GM23338 (cell line): ENCODE measurements around the gene GLT6D1. TPM values are rescaled to one million over a fixed set of nuclear protein-coding genes. Genes with fewer than 3 reads are reported as not detected.

Experiments
- ATAC-seq: fragments of 200-7000 bp; cut with Tn5 transposase; 3 replicates; pipeline ENCODE4 v1.9.1; 2020
- DNase-seq: peaks from one replicate; pipeline ENCODE4 v3.0.0-alpha.2; 2015; ENCODE audit warnings: low spot score
- H2AFZ ChIP-seq: fragments of 200-600 bp; sonication (generic); 2 replicates; pipeline ENCODE4 v1.8.0; 2016; ENCODE audit warnings: antibody characterized with exemption, mild to moderate bottlenecking, moderate library complexity
- H3F3A ChIP-seq: fragments of 200-600 bp; sonication (generic); replicated peaks from 2 replicates; pipeline ENCODE4 v1.8.0; 2017; ENCODE audit warnings: antibody characterized with exemption, mixed run types, low read depth
- H3K27ac ChIP-seq: fragments of 200-600 bp; sonication (generic); 2 replicates; pipeline ENCODE4 v1.6.1; 2016; ENCODE audit warnings: low read depth
- H3K27me3 ChIP-seq: fragments of 200-600 bp; sonication (generic); 2 replicates; pipeline ENCODE4 v1.8.0; 2016; ENCODE audit warnings: mild to moderate bottlenecking, mixed run types, moderate library complexity; ENCODE audit not compliant: insufficient read depth
- H3K36me3 ChIP-seq: fragments of 200-600 bp; sonication (generic); 2 replicates; pipeline ENCODE4 v1.8.0; 2016; ENCODE audit warnings: mild to moderate bottlenecking; ENCODE audit not compliant: insufficient read depth
- H3K4me1 ChIP-seq: fragments of 200-600 bp; sonication (generic); 2 replicates; pipeline ENCODE4 v1.8.0; 2016; ENCODE audit warnings: mild to moderate bottlenecking, moderate library complexity; ENCODE audit not compliant: insufficient read depth
- H3K4me2 ChIP-seq: fragments of 200-600 bp; sonication (generic); 2 replicates; pipeline ENCODE4 v1.7.1; 2017; ENCODE audit warnings: mixed run types
- H3K4me3 ChIP-seq: fragments of 200-600 bp; sonication (generic); 2 replicates; pipeline ENCODE4 v1.6.1; 2016; ENCODE audit warnings: mixed run types
- H3K79me2 ChIP-seq: fragments of 200-600 bp; sonication (generic); replicated peaks from 2 replicates; pipeline ENCODE4 v1.8.0; 2017; ENCODE audit warnings: mild to moderate bottlenecking; ENCODE audit not compliant: insufficient read depth
- H3K9me2 ChIP-seq: fragments of 200-600 bp; sonication (generic); 2 replicates; pipeline ENCODE4 v1.8.0; 2017; ENCODE audit not compliant: insufficient read depth
- H4K20me1 ChIP-seq: fragments of 200-600 bp; sonication (generic); replicated peaks from 2 replicates; pipeline ENCODE4 v1.8.0; 2017; ENCODE audit warnings: mild to moderate bottlenecking; ENCODE audit not compliant: insufficient read depth
- H3K27ac Mint-ChIP-seq: 2 replicates; pipeline ENCODE4 v1.8.0; 2020; ENCODE audit warnings: inconsistent platforms, mild to moderate bottlenecking, moderate library complexity, mixed read lengths
- H3K27me3 Mint-ChIP-seq: 3 replicates; pipeline ENCODE4 v1.8.0; 2022; ENCODE audit warnings: low read depth, mild to moderate bottlenecking, moderate library complexity, mixed read lengths, inconsistent platforms; ENCODE audit not compliant: insufficient read depth, poor library complexity
- H3K36me3 Mint-ChIP-seq: 3 replicates; pipeline ENCODE4 v1.8.0; 2021; ENCODE audit warnings: low read depth, mild to moderate bottlenecking, inconsistent platforms, moderate library complexity, mixed read lengths
- H3K4me1 Mint-ChIP-seq: 3 replicates; pipeline ENCODE4 v1.8.0; 2020; ENCODE audit warnings: mild to moderate bottlenecking, inconsistent platforms, mixed read lengths
- H3K4me3 Mint-ChIP-seq: 3 replicates; pipeline ENCODE4 v1.8.0; 2021; ENCODE audit warnings: moderate library complexity, mild to moderate bottlenecking, inconsistent platforms, mixed read lengths
- H3K9me3 Mint-ChIP-seq: 3 replicates; pipeline ENCODE4 v1.8.0; 2020; ENCODE audit warnings: moderate library complexity, mild to moderate bottlenecking, inconsistent platforms, mixed read lengths
- CREB1 ChIP-seq: fragments of 250-450 bp; sonication (Bioruptor Pico); IDR thresholded peaks from 2 replicates; pipeline ENCODE4 v1.5.0; 2020; ENCODE audit warnings: low read depth, mild to moderate bottlenecking, moderate library complexity
- CTCF ChIP-seq, 2 experiments: fragments of 200-600 bp in 1 of 2; sonication (generic) in 1 of 2; conservative IDR thresholded peaks; 2 replicates each; pipeline versions ENCODE4 v1.5.1 to v1.6.1; 2016 to 2017; ENCODE audit warnings: antibody characterized with exemption in 2 of 2, low read depth in 2 of 2, mild to moderate bottlenecking in 2 of 2, moderate library complexity in 1 of 2
- ETS1 ChIP-seq: IDR thresholded peaks from 2 replicates; pipeline ENCODE4 v1.6.1; 2016; ENCODE audit warnings: antibody characterized with exemption
- EZH2 ChIP-seq: fragments of 200-600 bp; sonication (generic); IDR thresholded peaks from one replicate; pipeline ENCODE4 v1.8.0; 2017; ENCODE audit warnings: antibody characterized with exemption, mild to moderate bottlenecking, low read depth; ENCODE audit not compliant: unreplicated experiment
- EZH2phosphoT487 ChIP-seq: fragments of 200-600 bp; sonication (generic); IDR thresholded peaks from one replicate; pipeline ENCODE4 v1.8.1; 2018; ENCODE audit warnings: antibody characterized with exemption; ENCODE audit not compliant: unreplicated experiment
- JUNB ChIP-seq: IDR thresholded peaks from one replicate; pipeline ENCODE4 v1.6.1; 2016; ENCODE audit warnings: antibody characterized with exemption; ENCODE audit not compliant: unreplicated experiment
- NANOG ChIP-seq: IDR thresholded peaks from 2 replicates; pipeline ENCODE4 v1.6.1; 2016; ENCODE audit warnings: antibody characterized with exemption, borderline replicate concordance
- POLR2AphosphoS5 ChIP-seq: IDR thresholded peaks from 2 replicates; pipeline ENCODE4 v1.6.1; 2016; ENCODE audit warnings: antibody characterized with exemption, low read depth
- REST ChIP-seq: IDR thresholded peaks from one replicate; pipeline ENCODE4 v1.6.1; 2018; ENCODE audit warnings: antibody characterized with exemption; ENCODE audit not compliant: unreplicated experiment
- STAT1 ChIP-seq: IDR thresholded peaks from one replicate; pipeline ENCODE4 v1.6.1; 2016; ENCODE audit warnings: antibody characterized with exemption; ENCODE audit not compliant: unreplicated experiment
- ZNF114 ChIP-seq: fragments of 250-450 bp; sonication (Bioruptor Pico); IDR thresholded peaks from 2 replicates; pipeline ENCODE4 v1.5.0; 2020; ENCODE audit warnings: mild to moderate bottlenecking, moderate library complexity
- ZNF331 ChIP-seq: fragments of 250-450 bp; sonication (Bioruptor Pico); IDR thresholded peaks from 2 replicates; pipeline ENCODE4 v1.5.0; 2020; ENCODE audit warnings: low read depth, mild to moderate bottlenecking, moderate library complexity
- ZNF462 ChIP-seq: fragments of 250-450 bp; sonication (Bioruptor Pico); IDR thresholded peaks from 2 replicates; pipeline ENCODE4 v1.5.0; 2020; ENCODE audit warnings: mild to moderate bottlenecking, moderate library complexity
- polyA plus RNA-seq: library from polyadenylated mRNA; unstranded; fragments of >200 nt; fragmentation: Nextera tagmentation; extraction: Ambion mirVana; gene quantifications from 2 replicates; pipeline ENCODE4 v1.2.1, GENCODE V29; 2016
- total RNA-seq: library from RNA; depleted of rRNA; stranded (reverse); fragments of >200 nt; shearing (Covaris generic); gene quantifications from 2 replicates; pipeline ENCODE4 v1.2.3, GENCODE V29; 2014

Gene GLT6D1
- total and polyA plus RNA-seq, 2 experiments from 2014 or later: not detected

- no peaks in the 10 kb centered on the region for H3K9me3 Mint-ChIP-seq
- H3K27me3 ChIP-seq: no peaks in the 10 kb centered on the region
- H3K36me3 Mint-ChIP-seq: no peaks in the 10 kb centered on the region
- H3K27me3 Mint-ChIP-seq: peaks cover 4% of the 10 kb centered on the region
- H3K4me1 ChIP-seq: no peaks in the 10 kb centered on the region
- no peaks in the 10 kb centered on the region for H3K9me2 ChIP-seq
- H3K4me1 Mint-ChIP-seq: no peaks in the 10 kb centered on the region
- no peaks in the 10 kb centered on the region for H3K79me2 ChIP-seq
- H3F3A ChIP-seq: no peaks in the 10 kb centered on the region
- TF ChIP-seq ETS1 (no peak), NANOG (no peak), CREB1 (CRISPR knock-in tag) (no peak), POLR2AphosphoS5 (no peak), REST (no peak), ZNF331 (CRISPR knock-in tag) (no peak), EZH2phosphoT487 (no peak), ZNF114 (CRISPR knock-in tag) (no peak), CTCF (conservative IDR thresholded peaks at IDR 0.05; ENCODE audit: low read depth in 2 of 2) (no peak), JUNB (no peak), ZNF462 (no peak), STAT1 (no peak), EZH2 (no peak)
- H3K4me3 ChIP-seq: no peak overlapping the region
- DNase-seq (no peak), ATAC-seq (no peak)
- H3K4me3 Mint-ChIP-seq: no peak overlapping the region
- H4K20me1 ChIP-seq: no peaks in the 10 kb centered on the region
- no peaks in the 10 kb centered on the region for H3K36me3 ChIP-seq
- no peak overlapping the region for H3K27ac Mint-ChIP-seq
- no peak overlapping the region for H3K4me2 ChIP-seq
- no peak overlapping the region for H2AFZ ChIP-seq
- H3K27ac ChIP-seq: no peak overlapping the region
These were observed 47.9 kb upstream of the GLT6D1 start for GRCh38 chr9:135687216-135687615.
